ENCODE results near the gene TFIP11.

The TFIP11 gene

GRCh38 chr22:26453216-26453615 lies 59.1 kb downstream of the TFIP11 start:
- H3K4me1 ChIP-seq (ENCODE audit: low read length): no peaks in the 10 kb centered on the region
- TF ChIP-seq EZH2phosphoT487 (IDR thresholded peaks at IDR 0.05; ENCODE audit: low read depth): no peak
- TF ChIP-seq CTCF (IDR thresholded peaks at IDR 0.05; ENCODE audit: low read depth, low read length): no peak
- no peak overlapping the region for H2AFZ ChIP-seq (ENCODE audit: low read depth, low read length)
- H3K4me2 ChIP-seq (ENCODE audit: low read length): no peak overlapping the region
- H3K27ac ChIP-seq (ENCODE audit: low read length): no peak overlapping the region
- no peak overlapping the region for H3K4me3 ChIP-seq (ENCODE audit: low read length)
- H3K36me3 ChIP-seq (replicated peaks; ENCODE audit: low read depth, low read length): peaks cover 36% of the 10 kb centered on the region
- H3K9ac ChIP-seq (ENCODE audit: low read length): no peak overlapping the region
- H3K9me3 ChIP-seq (ENCODE audit: insufficient read depth, low read length): no peaks in the 10 kb centered on the region
- H4K20me1 ChIP-seq (ENCODE audit: insufficient read depth, low read length): no peaks in the 10 kb centered on the region
- no peaks in the 10 kb centered on the region for H3K27me3 ChIP-seq (ENCODE audit: low read depth, low read length)
- H3K79me2 ChIP-seq (ENCODE audit: low read length): no peaks in the 10 kb centered on the region

- no peaks in the 10 kb centered on the region for H3K79me2 ChIP-seq (ENCODE audit: low read length)
- no peaks in the 10 kb centered on the region for H4K20me1 ChIP-seq (ENCODE audit: insufficient read depth, low read length)
- no peak overlapping the region for H3K9ac ChIP-seq (ENCODE audit: low read length)
- no peak overlapping the region for H3K4me2 ChIP-seq (ENCODE audit: low read length)
- no peak overlapping the region for H2AFZ ChIP-seq (ENCODE audit: low read depth, low read length)
- H3K36me3 ChIP-seq (replicated peaks; ENCODE audit: low read depth, low read length): peaks cover 35% of the 10 kb centered on the region
- no peaks in the 10 kb centered on the region for H3K27me3 ChIP-seq (ENCODE audit: low read depth, low read length)
- no peaks in the 10 kb centered on the region for H3K9me3 ChIP-seq (ENCODE audit: insufficient read depth, low read length)
- H3K4me3 ChIP-seq (ENCODE audit: low read length): no peak overlapping the region
- no peak overlapping the region for H3K27ac ChIP-seq (ENCODE audit: low read length)
- H3K4me1 ChIP-seq (ENCODE audit: low read length): no peaks in the 10 kb centered on the region
- no peak for TF ChIP-seq CTCF (IDR thresholded peaks at IDR 0.05; ENCODE audit: low read depth, low read length)
- TF ChIP-seq EZH2phosphoT487 (IDR thresholded peaks at IDR 0.05; ENCODE audit: low read depth): no peak
Measured at GRCh38 chr22:26452236-26453016, 59.8 kb downstream of the TFIP11 start.

DNA sequence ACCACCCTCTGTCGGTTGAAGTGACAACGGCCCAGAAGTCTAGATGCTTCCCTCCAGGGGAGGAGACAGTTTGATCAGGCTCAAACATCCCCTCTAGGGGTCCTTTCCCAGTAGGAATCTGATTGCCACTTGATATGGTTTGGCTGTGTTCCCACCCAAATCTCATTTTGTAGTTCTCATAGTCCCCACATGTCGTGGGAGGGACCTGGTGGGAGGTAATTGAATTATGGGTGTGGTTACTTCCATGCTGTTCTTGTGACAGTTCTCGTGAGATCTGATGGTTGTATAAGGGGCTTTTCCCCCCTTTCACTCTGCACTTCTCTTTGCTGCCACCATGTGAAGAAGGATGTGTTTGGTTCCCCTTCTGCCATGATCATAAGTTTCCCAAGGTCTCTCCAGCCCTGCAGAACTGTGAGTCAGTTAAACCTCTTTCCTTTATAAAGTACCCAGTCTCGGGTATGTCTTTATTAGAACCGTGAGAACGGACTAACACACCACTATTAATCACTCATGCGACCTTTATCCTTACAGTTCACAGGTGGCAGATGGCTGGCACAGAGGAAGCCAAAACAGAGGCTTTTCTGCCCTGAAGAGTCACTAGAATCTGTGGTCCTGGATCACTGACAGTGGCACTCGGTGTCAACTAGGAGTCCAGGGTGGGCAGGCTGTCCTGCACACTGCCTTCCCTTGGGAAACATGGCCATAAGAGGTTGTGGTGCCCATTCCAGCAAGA lies 61.7 kb downstream of the TFIP11 start:
- H3K27me3 ChIP-seq (ENCODE audit: low read depth, low read length): no peaks in the 10 kb centered on the region
- no peak overlapping the region for H3K4me2 ChIP-seq (ENCODE audit: low read length)
- no peaks in the 10 kb centered on the region; the same call in 1 of the 2 replicates for H4K20me1 ChIP-seq (ENCODE audit: insufficient read depth, low read length)
- TF ChIP-seq CTCF (IDR thresholded peaks at IDR 0.05; ENCODE audit: low read depth, low read length) (no peak), EZH2phosphoT487 (IDR thresholded peaks at IDR 0.05; ENCODE audit: low read depth) (no peak)
- peaks cover 44% of the 10 kb centered on the region for H3K36me3 ChIP-seq (replicated peaks; ENCODE audit: low read depth, low read length)
- no peaks in the 10 kb centered on the region for H3K79me2 ChIP-seq (ENCODE audit: low read length)
- no peak overlapping the region for H2AFZ ChIP-seq (ENCODE audit: low read depth, low read length)
- H3K4me3 ChIP-seq (ENCODE audit: low read length): no peak overlapping the region
- H3K27ac ChIP-seq (ENCODE audit: low read length): no peak overlapping the region
- H3K9me3 ChIP-seq (ENCODE audit: insufficient read depth, low read length): no peaks in the 10 kb centered on the region
- H3K4me1 ChIP-seq (ENCODE audit: low read length): no peaks in the 10 kb centered on the region
- H3K9ac ChIP-seq (ENCODE audit: low read length): no peak overlapping the region

DNA sequence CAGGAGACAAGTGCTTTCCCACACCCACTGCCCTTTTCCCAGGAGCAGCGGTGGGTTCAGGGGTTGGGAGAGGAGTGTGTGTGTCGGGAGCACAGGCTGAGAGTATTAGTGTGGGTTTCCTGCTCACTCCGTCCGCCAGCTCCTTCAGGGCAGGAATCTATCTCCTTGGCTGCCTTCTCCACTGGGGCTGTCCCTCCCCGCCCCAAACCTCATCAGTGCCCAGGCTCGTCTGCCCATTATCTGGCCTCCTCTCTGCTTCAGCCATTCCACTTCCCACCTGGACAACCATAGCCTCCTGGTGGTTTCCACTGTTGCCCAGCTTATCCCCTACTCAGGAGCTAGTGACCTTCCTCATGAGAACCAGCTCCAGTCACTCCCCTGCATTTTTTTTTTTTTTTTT lies 63.3 kb downstream of the TFIP11 start:
- no peaks in the 10 kb centered on the region for H3K9me3 ChIP-seq (ENCODE audit: insufficient read depth, low read length)
- peaks cover 7% of the 10 kb centered on the region for H3K79me2 ChIP-seq (ENCODE audit: low read length)
- peaks cover 13% of the 10 kb centered on the region for H4K20me1 ChIP-seq (ENCODE audit: insufficient read depth, low read length)
- H3K27ac ChIP-seq (ENCODE audit: low read length): no peak overlapping the region
- no peak overlapping the region for H3K4me2 ChIP-seq (ENCODE audit: low read length)
- no peak overlapping the region for H3K4me3 ChIP-seq (ENCODE audit: low read length)
- no peaks in the 10 kb centered on the region for H3K27me3 ChIP-seq (ENCODE audit: low read depth, low read length)
- no peak overlapping the region for H3K9ac ChIP-seq (ENCODE audit: low read length)
- peaks cover 53% of the 10 kb centered on the region for H3K36me3 ChIP-seq (replicated peaks; ENCODE audit: low read depth, low read length)
- TF ChIP-seq CTCF (IDR thresholded peaks at IDR 0.05; ENCODE audit: low read depth, low read length): no peak
- TF ChIP-seq EZH2phosphoT487 (IDR thresholded peaks at IDR 0.05; ENCODE audit: low read depth): no peak
- no peak overlapping the region for H2AFZ ChIP-seq (ENCODE audit: low read depth, low read length)
- H3K4me1 ChIP-seq (ENCODE audit: low read length): no peaks in the 10 kb centered on the region

All from OCI-LY3 (cell line).